ENCODE data around the gene CRYBB3.
"Not testable (repeated sequence)": the region's sequence is repeated elsewhere in the genome, so short reads cannot be mapped to it uniquely, and the experiment has no call there.

Gene CRYBB3

GRCh38 chr22:25207553-25208157, 8.0 kb downstream of the CRYBB3 start:
- no peak for DNase-seq

GRCh38 chr22:25208328-25208727, 8.7 kb downstream of the CRYBB3 start:
- no peak for DNase-seq

GRCh38 chr22:25208743-25209505, 9.3 kb downstream of the CRYBB3 start:
- no peak for DNase-seq

- no peak for DNase-seq
Measured at GRCh38 chr22:25210793-25211192, 11.1 kb downstream of the CRYBB3 start.

- no peak for DNase-seq
Measured at GRCh38 chr22:25212337-25212736, 12.7 kb downstream of the CRYBB3 start.

- no peak for DNase-seq
Measured at GRCh38 chr22:25213221-25213620, 13.6 kb downstream of the CRYBB3 start.

- no peak for DNase-seq
Measured at GRCh38 chr22:25216230-25216629, 16.6 kb downstream of the CRYBB3 start.

GRCh38 chr22:25219211-25219689, 19.6 kb downstream of the CRYBB3 start, which contains the start of gene CRYBB2:
TSS of gene CRYBB2 (plus strand) at chr22:25219639. CDS start at chr22:25221430, 1,791 bp downstream.
- DNase-seq = no peak

GRCh38 chr22:25219948-25220442, 20.3 kb downstream of the CRYBB3 start:
- no peak for DNase-seq

- no peak for DNase-seq
Measured at GRCh38 chr22:25221790-25222189, 22.1 kb downstream of the CRYBB3 start.

- no peak for DNase-seq
Measured at GRCh38 chr22:25223269-25223850, 23.7 kb downstream of the CRYBB3 start.

- no peak for DNase-seq
Measured at GRCh38 chr22:25228822-25229221, 29.2 kb downstream of the CRYBB3 start.

GRCh38 chr22:25230760-25231159, 31.1 kb downstream of the CRYBB3 start:
- not testable (repeated sequence) for DNase-seq

- no peak for DNase-seq
Measured at GRCh38 chr22:25232301-25232700, 32.6 kb downstream of the CRYBB3 start.

- not testable (repeated sequence) for DNase-seq
Measured at GRCh38 chr22:25233706-25234105, 34.0 kb downstream of the CRYBB3 start.

- DNase-seq = peak; percentile 66
Measured at GRCh38 chr22:25235547-25236290, 36.1 kb downstream of the CRYBB3 start.

- DNase-seq = no peak
Measured at GRCh38 chr22:25236417-25236816, 36.8 kb downstream of the CRYBB3 start.

- no peak for DNase-seq
Measured at GRCh38 chr22:25237503-25237902, 37.8 kb downstream of the CRYBB3 start.

GRCh38 chr22:25238058-25238457, 38.4 kb downstream of the CRYBB3 start:
- not testable (repeated sequence) for DNase-seq

GRCh38 chr22:25255169-25255568, 55.5 kb downstream of the CRYBB3 start:
- not testable (repeated sequence) for DNase-seq
